Measurements from ENCODE around the gene HMOX2.

GRCh38 chr16:4544473-4544872, 68.3 kb downstream of the HMOX2 start:
- TF ChIP-seq ZBTB48 (tag by site-specific recombination; IDR thresholded peaks at IDR 0.05) (no peak), ZNF138 (tag by site-specific recombination; IDR thresholded peaks at IDR 0.05; ENCODE audit: borderline replicate concordance) (no peak), SP3 (tag by site-specific recombination; IDR thresholded peaks at IDR 0.05) (no peak), ZXDB (tag by site-specific recombination; IDR thresholded peaks at IDR 0.05) (no peak), CTCF (tag by site-specific recombination; IDR thresholded peaks at IDR 0.05) (no peak), ZNF629 (tag by site-specific recombination; IDR thresholded peaks at IDR 0.05) (no peak), PATZ1 (tag by site-specific recombination; IDR thresholded peaks at IDR 0.05) (no peak), ZNF768 (tag by site-specific recombination; IDR thresholded peaks at IDR 0.05) (no peak), YY2 (tag by site-specific recombination; IDR thresholded peaks at IDR 0.05) (no peak), ZNF239 (tag by site-specific recombination; IDR thresholded peaks at IDR 0.05) (no peak), ZBTB8A (tag by site-specific recombination; IDR thresholded peaks at IDR 0.05) (no peak), YY1 (tag by site-specific recombination; IDR thresholded peaks at IDR 0.05) (no peak), ZNF585B (tag by site-specific recombination; IDR thresholded peaks at IDR 0.05) (no peak), ZNF776 (tag by site-specific recombination; IDR thresholded peaks at IDR 0.05; ENCODE audit: borderline replicate concordance) (no peak)

All from HEK293 (cell line).